Measurements from ENCODE around the gene BRSK2.

DNA sequence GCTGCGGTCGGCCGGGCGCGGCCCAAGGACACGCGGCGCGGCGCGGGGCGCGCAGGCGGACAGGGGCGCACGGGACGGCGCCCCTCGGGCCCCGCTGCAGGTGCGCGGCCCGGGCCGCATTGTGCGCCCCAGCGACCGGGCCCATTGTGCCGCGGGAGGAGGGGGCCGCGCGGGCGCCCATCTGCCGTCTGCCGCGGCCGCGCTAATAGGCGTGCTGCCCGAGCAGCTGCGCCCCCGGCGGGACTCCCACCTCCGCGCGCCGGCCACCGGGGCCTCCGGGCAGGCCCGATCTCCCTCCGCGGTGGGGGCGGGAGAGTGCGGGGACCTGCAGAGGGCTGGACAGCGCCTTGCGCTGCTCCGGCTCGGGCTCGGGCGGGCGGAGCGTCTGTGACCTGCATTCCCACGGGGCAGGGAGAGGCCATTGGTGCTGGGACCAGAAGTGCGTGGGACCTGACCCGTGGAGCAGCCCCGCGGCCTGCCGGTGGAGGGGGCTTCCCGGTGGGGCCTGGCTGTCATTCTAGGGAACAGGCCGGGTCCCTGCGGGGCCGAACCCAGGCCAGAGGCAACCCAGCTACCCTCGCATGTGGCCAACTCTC, 933 bp downstream of the BRSK2 start:
- no peak for TF ChIP-seq CTCF (IDR thresholded peaks at IDR 0.05)
- no peak for TF ChIP-seq POLR2A (IDR thresholded peaks at IDR 0.05)
